Stimulated activated CD4-positive, alpha-beta T cell treated with anti-CD3 and anti-CD28 coated beads, TNF-alpha, amount 100 ng/mL, for 24 hours (primary cell): ENCODE measurements around the gene PWP2.
"Not testable (repeated sequence)": the region's sequence is repeated elsewhere in the genome, so short reads cannot be mapped to it uniquely, and the experiment has no call there.

Source experiments
- DNase-seq, 3 experiments: peaks; one replicate each; pipeline ENCODE4 v3.0.0-alpha.2; 2020; ENCODE audit warnings: low read depth in 3 of 3

The PWP2 gene

GRCh38 chr21:44083631-44084291 is 23.4 kb upstream of the PWP2 start:
- DNase-seq: peak in 1 of 3 experiments; percentile 63

- no peak for DNase-seq
These were observed 22.5 kb upstream of the PWP2 start for GRCh38 chr21:44084496-44085241.

- DNase-seq: no peak
These were observed 21.5 kb upstream of the PWP2 start for GRCh38 chr21:44085491-44086321.

- no peak for DNase-seq
These were observed 20.4 kb upstream of the PWP2 start for GRCh38 chr21:44086636-44087425.

- DNase-seq: no peak
These were observed 19.5 kb upstream of the PWP2 start for GRCh38 chr21:44087426-44088400.

GRCh38 chr21:44088401-44088780 is 18.8 kb upstream of the PWP2 start:
- no peak for DNase-seq

GRCh38 chr21:44089001-44089911 is 17.9 kb upstream of the PWP2 start:
- no peak for DNase-seq

GRCh38 chr21:44090325-44090724 is 16.9 kb upstream of the PWP2 start:
- no peak for DNase-seq

GRCh38 chr21:44092211-44092610 is 15.0 kb upstream of the PWP2 start:
- DNase-seq: no peak

- no peak for DNase-seq
These were observed 13.4 kb upstream of the PWP2 start for GRCh38 chr21:44093761-44094160.

GRCh38 chr21:44094832-44095231 is 12.4 kb upstream of the PWP2 start:
- no peak for DNase-seq

- not testable (repeated sequence) for DNase-seq
These were observed 8.7 kb upstream of the PWP2 start for GRCh38 chr21:44098507-44098906.

- not testable (repeated sequence) for DNase-seq
These were observed 8.2 kb upstream of the PWP2 start for GRCh38 chr21:44098964-44099363.

GRCh38 chr21:44107589-44107988 is 390 bp downstream of the PWP2 start:
- DNase-seq: not testable (repeated sequence)

- DNase-seq: not testable (repeated sequence)
These were observed 6.6 kb downstream of the PWP2 start for GRCh38 chr21:44113702-44114371.

- DNase-seq: not testable (repeated sequence)
These were observed 14.9 kb downstream of the PWP2 start for GRCh38 chr21:44122131-44122530.

GRCh38 chr21:44127827-44128226 is 20.6 kb downstream of the PWP2 start:
- not testable (repeated sequence) for DNase-seq

- DNase-seq: not testable (repeated sequence)
These were observed 26.5 kb downstream of the PWP2 start for GRCh38 chr21:44133715-44134057.

GRCh38 chr21:44134732-44135131 is 27.5 kb downstream of the PWP2 start:
- not testable (repeated sequence) for DNase-seq
